Activated CD4-positive, CD25-positive, alpha-beta regulatory T cell treated with anti-CD3 and anti-CD28 coated beads, Interleukin-2, amount 50 U/mL, for 24 hours (primary cell): ENCODE measurements around the gene BCL2L15.
A peak's percentile ranks its signal among the peaks of the same experiment; 100 is the strongest.
"Not testable (repeated sequence)": the region's sequence is repeated elsewhere in the genome, so short reads cannot be mapped to it uniquely, and the experiment has no call there.

ENCODE experiments used
- ATAC-seq, 2 donors: fragments of 150-1000 bp; cut with Tn5 transposase; one replicate each; pipeline ENCODE4 v1.10.0; 2021; ENCODE audit warnings: mild to moderate bottlenecking in 1 of 2, moderate library complexity in 1 of 2

BCL2L15 gene

DNA sequence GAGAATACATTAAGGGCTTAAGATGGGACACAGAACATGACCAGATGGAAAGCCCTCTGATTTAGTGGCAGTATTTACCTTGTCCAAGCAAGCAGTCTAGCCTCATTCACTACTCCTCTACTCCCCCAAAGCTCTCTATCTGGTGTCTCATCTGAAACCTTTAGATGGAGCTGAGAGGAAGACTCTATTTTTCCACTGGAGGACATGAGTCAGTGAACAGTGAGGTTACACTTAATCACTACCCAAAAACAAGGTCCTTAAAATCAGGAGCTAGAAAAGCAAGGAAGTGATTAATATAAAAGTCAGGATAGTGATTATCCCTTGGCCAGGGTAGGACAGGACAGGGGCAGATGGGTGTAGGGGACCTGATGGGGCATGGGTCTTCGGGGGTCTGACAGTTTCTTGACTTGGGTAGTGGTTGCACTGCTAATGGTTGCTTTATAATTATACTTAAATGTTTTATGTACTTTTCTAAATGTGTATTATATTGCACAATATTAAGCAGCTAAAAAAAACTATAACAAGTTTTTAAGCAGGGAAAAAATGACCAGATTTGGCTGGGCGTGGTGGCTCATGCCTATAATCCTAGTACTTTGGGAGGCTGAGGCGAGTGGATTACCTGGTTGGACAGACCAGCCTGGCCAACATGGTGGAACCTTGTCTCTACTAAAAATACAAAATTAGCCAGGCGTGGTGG, 18.8 kb downstream of the BCL2L15 start:
- peak; percentile 57 to 67 for ATAC-seq

DNA sequence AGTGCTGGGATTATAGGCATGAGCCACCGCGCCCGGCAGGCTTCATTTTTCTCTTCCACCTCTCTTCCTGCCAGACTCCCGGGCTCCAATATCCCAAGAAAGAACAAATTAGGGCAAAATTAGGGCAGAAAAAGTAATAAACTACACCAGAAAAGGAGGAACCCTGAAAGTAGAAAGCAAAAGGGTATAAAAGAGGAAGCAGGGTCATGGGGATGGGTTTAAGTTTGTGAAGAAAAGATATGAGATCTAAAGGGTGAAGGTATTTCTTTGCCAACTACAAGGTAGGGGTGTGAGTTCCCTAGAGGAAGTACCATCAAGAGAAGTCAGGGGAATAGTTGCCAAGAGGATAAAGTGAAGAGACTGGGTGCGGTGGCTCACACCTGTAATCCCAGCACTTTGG, 25.7 kb downstream of the BCL2L15 start:
- no peak for ATAC-seq

DNA sequence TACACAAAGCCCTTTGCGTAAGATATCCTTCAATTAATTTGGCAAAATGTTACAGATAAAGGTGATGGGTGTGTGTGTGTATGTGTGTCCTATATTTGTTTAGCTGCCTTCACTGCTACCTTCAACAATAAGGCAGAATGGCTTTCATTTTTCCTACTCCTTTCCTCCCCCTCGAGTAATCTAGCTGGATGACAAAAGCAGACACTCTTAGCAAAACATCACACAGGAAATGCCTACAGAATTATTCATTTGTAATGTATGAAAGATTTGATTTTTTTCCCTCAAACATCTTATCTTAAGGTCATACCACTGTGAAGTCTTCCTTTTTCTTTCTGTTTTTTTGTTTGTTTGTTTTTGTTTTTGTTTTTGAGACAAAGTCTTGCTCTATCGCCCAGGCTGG, 26.5 kb downstream of the BCL2L15 start:
- ATAC-seq: no peak

DNA sequence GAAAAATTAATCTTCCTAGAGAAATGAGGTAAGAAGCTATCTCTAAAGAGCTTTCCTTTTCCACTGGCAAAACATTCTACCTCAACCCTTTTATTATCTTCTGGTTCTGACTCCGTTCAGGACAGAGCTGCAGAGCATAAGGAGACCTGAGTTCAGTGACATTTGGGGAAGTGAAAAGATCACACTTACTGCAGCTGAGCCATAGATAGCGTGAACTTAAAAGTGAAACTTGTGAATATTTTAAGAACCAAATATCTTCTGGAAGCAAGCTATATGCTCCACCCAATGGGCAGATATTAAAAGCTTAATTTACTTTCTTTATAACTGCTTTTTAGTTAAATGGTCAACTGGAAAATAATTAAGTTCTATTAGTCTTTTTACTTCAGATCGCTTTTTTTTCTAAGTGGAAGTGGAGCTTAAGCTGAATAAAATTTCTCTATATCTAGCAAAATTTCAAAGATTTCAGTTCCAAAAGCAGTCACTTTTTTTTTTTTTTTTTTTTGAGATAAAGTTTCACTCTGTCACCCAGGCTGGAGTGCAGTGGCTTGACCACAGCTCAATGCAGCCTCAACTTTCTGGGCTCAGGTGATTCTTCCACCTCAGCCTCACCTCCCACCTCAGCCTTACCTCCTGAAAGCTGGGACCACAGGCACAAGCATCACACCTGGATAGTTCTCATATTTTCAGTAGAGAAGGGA, 27.8 kb downstream of the BCL2L15 start:
- peak; percentile 28 to 82 for ATAC-seq

DNA sequence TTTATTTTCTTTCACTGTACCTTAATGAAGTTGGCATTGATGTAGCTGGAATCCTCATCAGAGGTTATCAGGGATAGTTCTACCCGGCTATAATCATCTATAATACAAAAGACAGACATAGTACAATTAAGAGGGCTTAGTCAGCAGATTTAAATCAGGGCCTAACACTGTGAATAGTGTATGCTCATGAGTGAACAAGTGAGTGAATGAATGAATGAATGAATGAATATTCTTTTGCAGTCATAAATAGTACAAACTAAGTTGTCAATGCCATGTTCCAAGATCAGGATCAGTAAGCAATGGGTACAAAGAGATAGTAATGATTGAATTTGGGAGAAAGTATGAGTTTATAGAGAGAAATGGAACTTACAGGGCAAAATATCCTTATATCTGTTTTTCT, 28.4 kb downstream of the BCL2L15 start:
- no peak for ATAC-seq

DNA sequence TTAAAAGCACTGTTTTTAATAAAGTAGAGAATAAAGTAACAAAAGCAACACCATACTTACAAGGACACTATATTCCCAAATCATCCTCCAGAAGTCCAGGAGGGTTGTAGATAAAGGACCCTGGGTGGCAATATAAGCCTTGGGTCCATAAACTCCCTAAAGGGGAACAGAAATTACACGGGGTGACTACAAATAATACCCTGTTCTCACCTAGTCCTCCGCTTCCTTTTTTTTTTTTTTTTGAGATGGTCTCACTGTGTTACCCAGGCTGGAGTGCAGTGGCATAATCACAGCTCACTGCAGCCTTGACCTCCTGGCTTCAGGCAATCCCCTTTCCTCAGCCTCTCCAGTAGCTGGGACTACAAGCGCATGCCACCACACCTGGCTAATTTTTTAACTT, 29.0 kb downstream of the BCL2L15 start:
- ATAC-seq: no peak

DNA sequence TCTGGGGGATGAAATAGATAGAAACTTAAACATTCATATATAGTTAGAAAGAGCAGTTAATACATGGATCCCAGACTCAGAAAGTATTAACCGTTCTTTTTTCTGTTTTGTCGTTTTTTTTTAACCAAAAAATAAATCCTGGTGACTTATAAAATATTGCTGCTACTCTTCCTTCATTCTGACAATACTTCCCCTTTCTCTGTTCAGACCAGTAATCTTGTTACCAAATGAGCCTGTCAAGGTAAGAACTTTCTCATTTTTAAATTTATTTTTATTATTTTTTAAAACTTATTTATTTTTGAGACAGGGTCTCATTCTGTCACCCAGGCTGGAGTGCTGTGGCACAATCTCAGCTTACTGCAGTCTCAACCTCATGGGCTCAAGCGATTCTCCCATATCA, 29.6 kb downstream of the BCL2L15 start:
- no peak for ATAC-seq

DNA sequence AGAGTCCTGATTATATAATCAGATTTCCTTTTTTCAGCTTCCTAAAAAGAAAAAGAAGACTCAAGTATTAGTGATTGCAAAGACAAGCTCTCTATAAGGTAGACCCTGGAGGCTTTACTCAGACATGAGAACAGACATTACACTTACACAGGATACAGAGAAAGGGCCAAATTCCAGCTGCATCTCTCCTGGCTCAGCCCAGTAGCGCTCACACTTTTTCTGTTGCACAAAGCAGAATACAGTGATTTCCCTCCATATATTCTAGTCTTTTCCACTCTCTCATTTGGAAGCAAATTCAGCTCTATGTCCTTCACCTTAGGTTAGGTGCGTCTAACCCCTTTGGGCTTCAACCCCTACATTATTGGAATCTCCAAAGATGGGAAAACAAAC, 31.0 kb downstream of the BCL2L15 start:
- no peak for ATAC-seq

DNA sequence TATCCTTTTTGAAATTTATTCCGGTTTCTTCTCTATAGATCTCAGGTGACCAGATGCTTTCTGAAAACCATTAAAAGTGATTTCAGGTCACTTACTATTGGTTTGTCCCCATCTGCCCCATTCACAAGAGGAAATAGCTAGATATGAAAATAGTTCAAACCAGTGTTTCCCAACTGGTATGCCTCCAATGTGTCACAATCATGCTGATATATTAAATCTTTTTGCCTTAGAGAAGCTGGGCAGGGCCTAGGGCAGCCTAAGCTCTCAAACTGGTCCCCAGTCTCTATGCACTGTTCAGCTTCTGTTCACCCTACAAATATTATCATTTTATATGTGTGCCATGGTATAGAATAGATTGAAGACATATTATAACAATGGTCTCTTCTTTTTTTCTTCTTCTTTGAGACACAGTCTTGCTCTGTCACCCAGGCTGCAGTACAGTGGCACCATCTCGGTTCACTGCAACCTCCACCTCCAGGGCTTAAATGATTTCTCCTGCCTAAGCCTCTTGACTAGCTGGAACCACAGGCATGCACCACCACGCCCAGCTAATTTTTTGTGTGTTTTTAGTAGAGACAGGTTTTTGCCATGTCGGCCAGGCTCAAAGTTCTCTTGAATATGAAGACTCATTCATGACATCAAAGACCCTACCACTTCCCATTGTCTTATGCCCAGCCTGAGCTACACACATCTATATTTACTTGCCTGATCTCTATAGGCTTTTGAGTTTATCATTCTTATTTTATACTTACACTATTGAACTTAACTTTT, 31.6 kb downstream of the BCL2L15 start:
- ATAC-seq: no peak

DNA sequence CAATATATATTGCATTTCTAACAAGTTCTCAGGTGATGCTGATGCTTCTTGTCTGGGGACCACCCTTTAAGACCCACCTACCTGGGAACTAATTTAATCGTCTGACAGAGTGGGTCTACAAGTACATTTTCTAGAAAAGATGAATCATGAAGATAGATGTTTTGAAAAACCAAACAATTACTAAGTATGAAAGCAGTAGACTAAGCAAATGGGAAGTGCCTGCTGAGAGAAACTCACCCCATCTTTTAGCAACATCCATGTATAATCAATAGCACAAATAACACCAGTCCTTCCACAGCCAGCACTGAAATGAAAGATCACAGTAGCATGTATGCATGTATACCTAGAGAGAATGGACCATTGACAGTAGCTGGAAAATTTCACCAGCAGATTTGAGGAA, 33.1 kb downstream of the BCL2L15 start:
- peak in 1 of 2 donors; percentile 24 for ATAC-seq

DNA sequence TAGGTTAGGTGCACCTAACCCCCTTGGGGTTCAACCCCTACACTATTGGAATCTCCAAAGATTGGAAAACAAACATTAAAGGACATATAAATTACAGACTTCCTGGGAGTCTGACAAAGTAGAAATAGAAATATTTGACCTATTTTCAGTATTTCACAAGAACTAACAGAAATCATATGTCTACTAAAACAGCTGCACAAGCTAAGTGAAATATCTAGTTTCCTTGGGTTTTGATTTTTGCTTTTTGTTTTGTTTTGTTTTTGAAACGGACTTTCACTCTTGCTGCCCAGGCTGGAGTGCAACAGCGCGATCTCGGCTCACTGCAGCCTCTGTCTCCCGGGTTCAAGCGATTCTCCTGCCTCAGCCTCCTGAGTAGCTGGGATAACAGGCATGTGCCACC, 34.7 kb downstream of the BCL2L15 start:
- ATAC-seq: not testable (repeated sequence)

DNA sequence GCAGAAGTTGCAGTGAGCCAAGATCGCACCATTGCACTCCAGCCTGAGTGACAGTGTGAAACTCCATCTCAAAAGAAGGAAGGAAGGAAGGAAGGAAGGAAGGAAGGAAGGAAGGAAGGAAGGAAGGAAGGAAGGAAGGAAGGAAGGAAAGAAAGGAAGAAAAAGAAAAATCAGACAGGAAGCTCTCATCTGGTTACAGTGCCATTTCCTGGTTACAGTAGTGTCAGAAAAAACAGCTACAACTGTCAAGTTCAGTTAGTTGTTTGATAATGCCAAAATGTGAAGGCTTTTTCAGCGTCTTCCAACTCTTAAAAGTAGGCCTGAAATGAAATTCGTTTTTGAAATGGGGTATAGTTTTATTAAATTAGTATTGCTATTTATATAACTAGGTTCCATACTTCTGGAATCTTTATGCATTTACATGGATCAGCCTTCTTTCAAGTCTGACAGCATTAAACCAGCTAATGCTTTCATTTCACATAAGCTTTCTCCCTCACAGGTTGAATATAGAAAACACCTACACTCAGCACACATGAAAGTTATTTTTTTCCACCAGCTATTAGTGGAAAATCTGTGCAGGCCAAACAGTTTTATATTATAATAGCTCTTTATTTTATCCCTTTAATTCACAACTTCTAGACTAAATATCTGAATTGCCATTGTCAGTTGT, 37.1 kb downstream of the BCL2L15 start:
- no peak for ATAC-seq

DNA sequence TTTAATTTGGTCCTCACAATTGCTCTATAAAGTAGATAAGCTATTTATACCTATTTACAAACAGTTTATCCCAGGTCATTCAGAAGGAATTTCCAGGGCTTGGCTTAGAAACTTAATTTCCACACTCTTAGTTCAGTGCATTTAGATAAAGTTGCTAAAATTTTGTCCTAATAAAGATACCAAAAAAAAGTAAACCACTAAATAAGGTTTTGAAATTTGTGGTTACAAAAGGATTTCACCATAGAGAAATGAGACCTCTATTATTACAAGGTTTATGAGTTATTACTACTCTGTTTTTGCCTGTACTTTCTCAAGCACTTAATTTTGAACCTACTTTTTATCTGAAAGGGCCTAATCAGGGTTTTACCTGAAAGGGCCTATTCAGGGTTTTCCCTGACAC, 38.3 kb downstream of the BCL2L15 start:
- ATAC-seq: no peak

DNA sequence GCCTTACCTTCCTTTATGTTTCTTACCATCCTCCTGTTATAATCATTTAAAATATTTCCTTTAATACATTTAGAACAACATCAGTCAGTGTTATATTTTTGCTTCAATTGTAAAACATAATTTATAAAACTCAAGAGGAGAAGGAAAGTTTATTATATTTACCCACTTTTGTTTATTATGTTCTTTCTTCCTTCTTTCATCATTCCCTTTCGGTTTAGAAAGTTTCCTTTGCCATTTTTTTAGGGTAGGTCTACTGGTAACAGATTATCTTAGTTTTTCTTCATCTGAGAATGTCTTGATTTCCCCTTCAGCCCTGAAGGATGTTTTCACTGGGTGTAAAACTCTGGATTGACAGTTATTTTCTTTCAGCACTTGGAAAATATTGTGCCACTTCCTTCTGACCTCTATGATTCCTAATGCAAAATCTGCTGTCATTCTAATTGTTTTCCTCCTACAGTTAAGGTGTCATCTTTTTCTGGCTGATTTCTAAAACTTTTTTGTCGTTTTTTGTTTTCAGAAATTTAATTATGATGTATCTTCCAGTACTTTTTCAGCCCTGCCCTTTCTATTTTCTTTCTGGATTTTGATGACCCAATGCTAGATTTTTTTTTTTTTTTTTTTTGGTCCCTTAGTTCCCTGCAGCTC, 40.9 kb downstream of the BCL2L15 start:
- ATAC-seq: no peak

DNA sequence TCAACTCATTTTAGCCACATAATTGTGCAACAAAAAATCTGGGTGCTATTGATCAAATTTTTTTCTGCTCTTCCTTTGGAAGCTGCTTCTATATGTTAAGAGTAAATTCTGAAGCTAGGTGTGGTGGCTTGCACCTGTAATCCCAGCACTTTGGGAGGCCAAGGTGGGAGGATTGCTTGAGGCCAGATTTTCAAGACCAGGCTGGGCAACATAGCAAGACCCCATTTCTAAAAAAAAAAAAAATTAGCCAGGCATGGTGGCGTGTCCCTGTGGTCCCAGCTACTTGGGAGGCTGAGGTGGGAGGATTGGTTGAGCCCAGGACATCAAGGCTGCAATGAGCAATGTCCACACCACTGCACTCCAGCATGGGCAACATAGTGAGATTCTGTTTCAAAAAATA, 50.8 kb downstream of the BCL2L15 start:
- ATAC-seq: no peak

DNA sequence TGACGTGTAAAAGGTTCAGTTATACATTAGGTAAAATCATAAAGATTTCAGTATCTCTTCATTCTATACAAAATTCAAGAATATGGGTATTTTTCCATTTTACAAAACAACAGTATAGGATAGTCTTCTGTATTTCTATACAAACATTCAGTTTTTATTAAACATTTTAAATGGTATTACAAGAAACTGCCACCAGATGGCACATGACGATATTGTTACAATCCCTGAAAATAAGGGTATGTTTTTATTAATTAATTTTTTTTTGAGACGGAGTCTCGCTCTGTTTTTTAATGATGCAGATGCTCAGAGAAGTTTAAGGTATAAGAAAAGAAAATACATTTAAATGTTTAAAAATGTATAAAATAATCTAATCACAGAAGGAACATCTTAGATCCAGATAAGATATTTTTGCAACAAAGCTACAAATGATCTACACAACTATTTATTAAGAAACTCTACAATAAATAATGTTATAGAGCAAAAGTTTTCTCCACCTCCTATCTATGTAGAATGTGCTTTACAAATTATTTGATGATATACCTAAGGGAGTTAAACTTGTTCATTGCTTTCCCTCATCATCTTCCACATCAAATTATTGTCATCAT, 51.6 kb downstream of the BCL2L15 start:
- no peak for ATAC-seq

DNA sequence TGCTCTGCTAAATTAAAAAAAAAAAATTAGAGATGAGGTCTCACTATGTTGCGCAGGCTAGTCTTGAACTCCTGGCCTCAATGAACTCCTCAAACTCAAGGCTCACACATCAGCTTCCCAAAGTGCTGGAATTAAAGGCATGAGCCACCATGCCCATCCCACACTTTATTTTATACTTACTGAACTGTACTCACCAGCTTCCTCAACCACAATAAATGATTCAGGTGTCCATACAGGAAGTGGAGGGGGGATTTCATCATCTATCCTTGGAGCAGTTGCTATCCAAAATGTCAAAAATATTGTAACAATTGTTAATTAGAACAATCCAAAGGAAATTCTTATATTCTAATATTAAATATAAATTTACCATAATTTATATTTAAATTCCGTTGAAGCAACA, 52.7 kb downstream of the BCL2L15 start:
- no peak for ATAC-seq
